Measurements from ENCODE around the gene KIAA0040.
A peak's percentile ranks its signal among the peaks of the same experiment; 100 is the strongest.
"Not testable (repeated sequence)": the region's sequence is repeated elsewhere in the genome, so short reads cannot be mapped to it uniquely, and the experiment has no call there.

KIAA0040 gene

GRCh38 chr1:175134500-175134899 is 58.1 kb downstream of the KIAA0040 start:
- DNase-seq (ENCODE audit: low read depth), result no peak

GRCh38 chr1:175133673-175134435 is 58.7 kb downstream of the KIAA0040 start:
- no peak for DNase-seq (ENCODE audit: low read depth)

- DNase-seq (ENCODE audit: low read depth), result no peak
Observed at GRCh38 chr1:175132436-175132835, 60.1 kb downstream of the KIAA0040 start.

GRCh38 chr1:175131095-175131494 is 61.5 kb downstream of the KIAA0040 start:
- DNase-seq (ENCODE audit: low read depth), result no peak

- no peak for DNase-seq (ENCODE audit: low read depth)
Observed at GRCh38 chr1:175130649-175131045, 61.9 kb downstream of the KIAA0040 start.

GRCh38 chr1:175129997-175130648 is 62.5 kb downstream of the KIAA0040 start:
- DNase-seq (ENCODE audit: low read depth), result peak; percentile 28

- DNase-seq (ENCODE audit: low read depth), result no peak
Observed at GRCh38 chr1:175129644-175129996, 63.0 kb downstream of the KIAA0040 start.

- DNase-seq (ENCODE audit: low read depth), result no peak
Observed at GRCh38 chr1:175129182-175129581, 63.4 kb downstream of the KIAA0040 start.

- no peak for DNase-seq (ENCODE audit: low read depth)
Observed at GRCh38 chr1:175128523-175128922, 64.1 kb downstream of the KIAA0040 start.

GRCh38 chr1:175127565-175127964 is 65.0 kb downstream of the KIAA0040 start:
- no peak for DNase-seq (ENCODE audit: low read depth)

GRCh38 chr1:175126347-175126746 is 66.2 kb downstream of the KIAA0040 start:
- DNase-seq (ENCODE audit: low read depth), result no peak

- no peak for DNase-seq (ENCODE audit: low read depth)
Observed at GRCh38 chr1:175124861-175125260, 67.7 kb downstream of the KIAA0040 start.

GRCh38 chr1:175120511-175120910 is 72.1 kb downstream of the KIAA0040 start:
- no peak for DNase-seq (ENCODE audit: low read depth)

- DNase-seq (ENCODE audit: low read depth), result no peak
Observed at GRCh38 chr1:175118375-175119367, 73.9 kb downstream of the KIAA0040 start.

GRCh38 chr1:175116903-175117302 is 75.7 kb downstream of the KIAA0040 start:
- DNase-seq (ENCODE audit: low read depth), result no peak

- no peak for DNase-seq (ENCODE audit: low read depth)
Observed at GRCh38 chr1:175116210-175116798, 76.3 kb downstream of the KIAA0040 start.

GRCh38 chr1:175114996-175115395 is 77.6 kb downstream of the KIAA0040 start:
- DNase-seq (ENCODE audit: low read depth), result no peak

- not testable (repeated sequence) for DNase-seq (ENCODE audit: low read depth)
Observed at GRCh38 chr1:175108331-175108820, 84.2 kb downstream of the KIAA0040 start.

All from iris pigment epithelial cell (primary cell).